GM18511 (cell line): ENCODE data around the gene RBP5.
"Not testable (repeated sequence)": the region's sequence is repeated elsewhere in the genome, so short reads cannot be mapped to it uniquely, and the experiment has no call there.

Experiments used
- ATAC-seq: cut with Tn5 transposase; IDR thresholded peaks from one replicate; pipeline ENCODE4 v1.9.1; 2021; ENCODE audit warnings: mild to moderate bottlenecking, moderate library complexity; ENCODE audit not compliant: unreplicated experiment

Gene RBP5

GRCh38 chr12:7123806-7124522 is 4.7 kb downstream of the RBP5 start:
- ATAC-seq: no peak

DNA sequence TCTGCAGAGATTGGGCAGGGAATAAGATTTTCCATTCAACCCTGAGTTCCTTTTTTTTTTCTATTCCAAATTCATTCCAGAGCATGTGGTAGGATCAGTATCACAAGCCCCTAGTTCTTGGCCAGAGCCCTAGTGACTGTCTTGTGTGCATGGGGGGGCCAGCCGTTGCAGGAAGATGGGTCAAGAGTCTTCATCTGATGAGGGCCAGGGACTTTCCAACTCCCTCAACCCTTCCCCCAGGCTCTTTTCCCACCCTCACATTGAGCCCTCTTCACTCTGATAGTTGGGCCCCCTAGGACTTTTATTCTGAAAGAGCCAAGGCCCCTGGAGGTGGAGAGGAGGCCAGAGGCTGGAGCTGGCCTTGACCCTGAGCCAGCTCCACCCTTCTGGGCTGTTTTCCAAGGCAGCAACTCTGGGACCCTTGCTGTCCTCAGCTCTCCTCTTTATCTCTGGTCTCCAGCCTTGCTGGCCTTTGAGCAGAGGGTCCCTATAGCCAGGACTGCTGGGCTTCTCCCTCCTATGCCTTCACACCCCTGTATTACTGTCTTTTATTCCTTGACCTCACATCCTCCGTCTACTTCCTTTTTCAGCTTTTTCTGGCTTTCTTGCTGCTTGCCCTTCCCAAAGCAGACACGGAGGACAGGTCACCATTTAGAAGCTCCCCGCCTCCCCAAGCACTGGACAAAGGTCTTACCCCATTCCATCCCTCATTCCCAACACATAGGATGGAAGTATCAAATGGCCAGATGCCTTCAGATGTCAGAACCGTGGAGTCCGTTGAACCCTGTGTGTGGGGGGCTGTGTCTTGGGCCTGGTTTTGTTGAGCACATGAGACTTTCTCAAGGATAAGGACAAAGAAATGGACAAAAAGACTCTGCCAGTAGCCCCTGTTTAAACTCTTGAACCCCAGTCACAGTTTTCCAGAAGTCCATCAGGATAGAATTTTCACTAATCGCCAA is 5.6 kb downstream of the RBP5 start:
- no peak for ATAC-seq

DNA sequence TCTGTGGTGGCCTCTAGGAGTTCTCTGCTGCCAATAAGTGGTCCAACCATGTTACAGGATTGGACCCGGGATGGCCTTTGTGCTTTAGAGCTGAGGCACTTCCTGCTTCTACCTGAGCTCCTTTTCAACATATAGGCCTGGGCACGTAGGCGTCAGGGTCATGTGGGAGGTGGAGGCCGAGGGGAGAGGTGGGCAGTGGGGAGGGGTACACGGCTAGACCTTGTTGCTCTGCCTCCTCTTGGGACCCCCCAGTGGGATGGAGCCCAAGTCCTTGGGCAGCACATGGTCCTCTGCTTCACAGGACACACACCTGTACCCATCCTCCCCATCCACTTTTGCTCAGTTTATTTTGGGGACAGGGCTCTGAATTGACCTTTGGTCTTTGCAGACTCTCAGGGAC is 7.4 kb downstream of the RBP5 start:
- ATAC-seq: no peak

GRCh38 chr12:7120166-7120565 is 8.5 kb downstream of the RBP5 start:
- no peak for ATAC-seq

DNA sequence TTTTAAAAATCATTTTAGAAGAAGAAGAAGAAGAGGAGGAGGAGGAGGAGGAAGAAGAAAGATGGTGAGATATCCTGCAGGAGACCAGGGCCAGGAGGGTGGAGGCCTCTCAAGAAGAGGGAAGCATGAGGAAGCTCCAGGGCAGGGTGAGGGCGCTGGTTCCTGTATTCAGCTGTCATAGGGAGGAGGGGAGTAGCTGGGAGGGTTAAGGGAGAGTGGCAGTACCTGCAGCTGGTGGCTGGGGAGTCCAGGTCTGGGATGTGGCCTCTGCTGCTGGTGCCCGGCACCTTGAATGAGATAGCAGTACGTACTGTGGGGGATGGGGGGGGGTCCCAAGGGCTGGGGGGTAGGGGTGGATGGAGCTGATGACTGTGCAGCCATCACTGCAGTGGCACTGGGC is 9.8 kb downstream of the RBP5 start:
- no peak for ATAC-seq

- ATAC-seq: no peak
These were observed 11.0 kb downstream of the RBP5 start for GRCh38 chr12:7117670-7118069.

DNA sequence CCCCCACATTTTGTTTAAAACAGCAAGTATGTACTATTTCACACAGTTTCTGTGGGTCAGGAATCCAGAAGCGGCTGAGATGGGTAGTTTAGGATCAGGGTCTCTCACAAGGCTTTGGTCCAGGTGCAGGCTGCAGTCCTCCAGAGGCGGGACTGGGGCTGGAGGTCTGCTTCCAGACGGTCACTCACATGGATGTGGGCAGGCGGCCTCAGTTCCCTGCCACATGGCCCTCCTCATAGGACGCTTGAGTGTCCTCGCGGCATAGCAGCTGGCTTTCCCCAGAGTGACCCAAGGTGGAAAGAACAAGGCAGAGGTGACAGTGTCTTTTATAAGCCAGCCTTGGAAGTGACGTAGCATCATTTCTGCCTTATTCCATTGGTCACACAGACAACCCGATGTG is 11.8 kb downstream of the RBP5 start:
- no peak for ATAC-seq

DNA sequence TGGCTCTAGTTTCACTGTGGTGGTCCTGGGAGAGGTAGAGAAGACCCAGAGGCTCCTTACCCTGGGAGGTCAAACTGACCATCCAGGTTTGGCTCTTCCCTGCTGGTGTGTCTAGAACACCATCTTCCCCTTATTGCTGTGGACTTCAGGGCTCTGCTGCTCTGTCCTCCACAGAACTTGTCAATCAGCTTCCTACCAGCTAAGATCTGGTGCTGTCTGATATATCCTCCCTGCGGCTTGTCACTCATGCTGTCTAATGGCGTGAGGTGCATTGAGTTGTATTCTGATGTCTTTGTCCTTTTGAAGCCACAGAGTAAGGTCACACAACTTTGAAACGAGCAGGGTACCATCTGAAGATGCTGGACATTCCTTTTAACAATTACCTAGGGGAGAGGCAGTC is 12.5 kb downstream of the RBP5 start:
- no peak for ATAC-seq

GRCh38 chr12:7114851-7115250 is 13.8 kb downstream of the RBP5 start:
- ATAC-seq: no peak

GRCh38 chr12:7114008-7114407 is 14.7 kb downstream of the RBP5 start:
- ATAC-seq: no peak

- no peak for ATAC-seq
These were observed 15.3 kb downstream of the RBP5 start for GRCh38 chr12:7113389-7113871.

GRCh38 chr12:7112041-7112440 is 16.6 kb downstream of the RBP5 start:
- no peak for ATAC-seq

DNA sequence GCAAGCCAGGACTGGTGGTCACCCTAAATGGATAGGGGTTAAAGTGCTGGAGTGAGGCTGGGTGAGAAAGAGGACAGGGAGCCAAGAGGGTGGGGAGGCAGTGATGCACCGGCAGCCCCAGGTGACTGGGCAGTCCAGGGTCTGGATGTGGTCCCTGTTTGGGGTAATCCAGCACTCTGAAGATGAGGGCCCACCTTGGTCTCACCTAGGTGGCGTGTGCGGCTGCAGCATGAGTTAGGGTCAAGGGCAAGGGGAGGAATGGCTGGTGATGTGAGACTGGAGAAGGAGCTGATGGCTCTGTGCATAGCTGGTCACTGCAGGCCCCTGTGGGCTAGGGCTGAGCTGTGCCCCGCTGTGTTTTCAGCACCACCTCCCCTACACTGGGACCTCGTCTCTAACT is 18.0 kb downstream of the RBP5 start:
- ATAC-seq: no peak

GRCh38 chr12:7109572-7109920 is 19.1 kb downstream of the RBP5 start:
- ATAC-seq: no peak

GRCh38 chr12:7108796-7109571 is 19.7 kb downstream of the RBP5 start, which contains the start of gene C1RL:
Gene C1RL, minus strand, starts transcription at chr12:7109214. Its CDS starts 34 bp downstream, at chr12:7109180.
- peak; percentile 38 for ATAC-seq

- ATAC-seq: peak; percentile 92
These were observed 20.5 kb downstream of the RBP5 start for GRCh38 chr12:7108003-7108795.

GRCh38 chr12:7107636-7108002 is 21.1 kb downstream of the RBP5 start:
- no peak for ATAC-seq

- ATAC-seq: not testable (repeated sequence)
These were observed 21.5 kb downstream of the RBP5 start for GRCh38 chr12:7107181-7107580.

- no peak for ATAC-seq
These were observed 22.6 kb downstream of the RBP5 start for GRCh38 chr12:7106082-7106481.

- ATAC-seq: no peak
These were observed 24.7 kb downstream of the RBP5 start for GRCh38 chr12:7103837-7104584.
